Measurements from ENCODE around the gene GP1BA. TPM values are rescaled to one million over a fixed set of nuclear protein-coding genes. Genes with fewer than 3 reads are reported as not detected.

GP1BA gene
- total and polyA plus RNA-seq, 10 donors = 1.8 to 6.1 (median 2.8) TPM

DNA sequence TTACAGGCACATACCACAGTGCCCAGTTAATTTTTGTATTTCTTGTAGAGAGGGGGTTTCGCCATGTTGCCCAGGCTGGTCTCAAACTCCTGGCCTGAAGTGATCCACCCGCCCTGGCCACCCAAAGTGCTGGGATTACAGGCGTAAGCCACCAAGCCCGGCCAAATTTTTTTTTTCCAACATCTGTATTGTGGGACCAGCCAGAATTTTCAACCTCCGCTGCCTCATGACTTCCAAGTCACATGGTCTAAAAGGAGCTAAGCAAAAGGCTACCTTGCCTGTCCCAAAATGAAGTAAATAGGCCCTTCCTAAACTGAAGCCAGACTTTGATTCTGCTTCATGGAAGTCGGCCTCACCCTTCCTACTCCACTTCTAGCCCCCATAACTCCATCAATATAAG lies 39.7 kb downstream of the GP1BA start:
- peaks cover 8 to 80% (median 33%) of the 10 kb centered on the region in 6 donors for H3K4me1 ChIP-seq
- no peaks in the 10 kb centered on the region for H3K9me3 ChIP-seq
- DNase-seq = no peak
- no peak overlapping the region for H3K4me3 ChIP-seq
- WGBS, 5 donors = 92 to 97% (median 96%) methylated on average over 6 of the region's 6 CpGs
- H3K27me3 ChIP-seq (replicated peaks in 1 of 7) = no peaks in the 10 kb centered on the region
- intact Hi-C loops (cut with DNase I; ENCODE audit: low total_unique reads) = no loop called here
- no peak overlapping the region for H3K27ac ChIP-seq
- TF ChIP-seq CTCF (IDR thresholded peaks at IDR 0.05 in 8 of 11, conservative IDR thresholded peaks at IDR 0.05 in 3 of 11) (no peak), POLR2AphosphoS5 (IDR thresholded peaks at IDR 0.05) (no peak), POLR2A (IDR thresholded peaks at IDR 0.05) (no peak)
- H3K36me3 ChIP-seq = peaks cover 0 to 85% (median 53%) of the 10 kb centered on the region in 6 donors

- 93 to 96% (median 93%) methylated on average over 12 of the region's 12 CpGs for WGBS, 5 donors
- H3K9me3 ChIP-seq = no peaks in the 10 kb centered on the region
- intact Hi-C loops (cut with DNase I; ENCODE audit: low total_unique reads) = no loop called here
- H3K4me1 ChIP-seq = peaks cover 8 to 78% (median 31%) of the 10 kb centered on the region in 6 donors
- H3K27me3 ChIP-seq (replicated peaks in 1 of 7) = no peaks in the 10 kb centered on the region
- DNase-seq = no peak
- H3K27ac ChIP-seq = peak overlapping the region in 3 of 8 donors; percentile 51 to 63 (median 54)
- peaks cover 0 to 90% (median 58%) of the 10 kb centered on the region in 6 donors for H3K36me3 ChIP-seq
- TF ChIP-seq POLR2A (IDR thresholded peaks at IDR 0.05) (no peak), POLR2AphosphoS5 (IDR thresholded peaks at IDR 0.05) (peak in 2 of 3 donors; percentile 37 to 67)
- H3K4me3 ChIP-seq = no peak overlapping the region
These were observed 40.2 kb downstream of the GP1BA start for GRCh38 chr17:4972322-4972721.

DNA sequence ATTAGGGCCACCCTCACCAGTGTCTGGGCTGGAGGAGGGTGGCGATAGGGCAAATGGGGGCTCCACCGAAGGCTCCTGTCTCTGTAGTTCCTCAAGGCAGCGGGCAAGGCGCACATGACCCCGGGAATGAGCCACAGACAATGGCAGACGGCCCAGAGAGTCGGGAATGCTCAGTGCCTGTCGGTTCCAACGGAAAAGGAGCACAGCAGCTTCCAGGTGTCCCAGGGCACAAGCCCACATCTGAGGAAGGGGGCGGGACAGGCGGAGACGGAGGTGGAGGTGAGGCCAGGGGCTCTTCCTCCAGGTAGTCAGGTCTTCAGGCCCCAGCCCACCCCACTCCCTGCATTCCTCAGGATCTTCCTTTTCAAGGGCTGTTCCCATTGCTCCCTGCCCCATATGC lies 40.7 kb downstream of the GP1BA start:
- Histone ChIP-seq H3K4me3 (peak overlapping the region in 1 of 8 donors; percentile 5), H3K4me1 (peaks cover 8 to 82% (median 31%) of the 10 kb centered on the region in 6 donors), H3K9me3 (no peaks in the 10 kb centered on the region), H3K27me3 (replicated peaks in 1 of 7) (no peaks in the 10 kb centered on the region), H3K27ac (peak overlapping the region in 3 of 8 donors; percentile 51 to 63 (median 54)), H3K36me3 (peaks cover 0 to 95% (median 62%) of the 10 kb centered on the region in 6 donors)
- no peak for DNase-seq
- TF ChIP-seq CTCF (IDR thresholded peaks at IDR 0.05 in 8 of 11, conservative IDR thresholded peaks at IDR 0.05 in 3 of 11) (no peak), POLR2A (IDR thresholded peaks at IDR 0.05) (no peak), POLR2AphosphoS5 (IDR thresholded peaks at IDR 0.05) (no peak)
- intact Hi-C loops (cut with DNase I; ENCODE audit: low total_unique reads) = no loop called here
- 86 to 97% (median 90%) methylated on average over 10 to 12 of the region's 12 CpGs for WGBS, 5 donors

DNA sequence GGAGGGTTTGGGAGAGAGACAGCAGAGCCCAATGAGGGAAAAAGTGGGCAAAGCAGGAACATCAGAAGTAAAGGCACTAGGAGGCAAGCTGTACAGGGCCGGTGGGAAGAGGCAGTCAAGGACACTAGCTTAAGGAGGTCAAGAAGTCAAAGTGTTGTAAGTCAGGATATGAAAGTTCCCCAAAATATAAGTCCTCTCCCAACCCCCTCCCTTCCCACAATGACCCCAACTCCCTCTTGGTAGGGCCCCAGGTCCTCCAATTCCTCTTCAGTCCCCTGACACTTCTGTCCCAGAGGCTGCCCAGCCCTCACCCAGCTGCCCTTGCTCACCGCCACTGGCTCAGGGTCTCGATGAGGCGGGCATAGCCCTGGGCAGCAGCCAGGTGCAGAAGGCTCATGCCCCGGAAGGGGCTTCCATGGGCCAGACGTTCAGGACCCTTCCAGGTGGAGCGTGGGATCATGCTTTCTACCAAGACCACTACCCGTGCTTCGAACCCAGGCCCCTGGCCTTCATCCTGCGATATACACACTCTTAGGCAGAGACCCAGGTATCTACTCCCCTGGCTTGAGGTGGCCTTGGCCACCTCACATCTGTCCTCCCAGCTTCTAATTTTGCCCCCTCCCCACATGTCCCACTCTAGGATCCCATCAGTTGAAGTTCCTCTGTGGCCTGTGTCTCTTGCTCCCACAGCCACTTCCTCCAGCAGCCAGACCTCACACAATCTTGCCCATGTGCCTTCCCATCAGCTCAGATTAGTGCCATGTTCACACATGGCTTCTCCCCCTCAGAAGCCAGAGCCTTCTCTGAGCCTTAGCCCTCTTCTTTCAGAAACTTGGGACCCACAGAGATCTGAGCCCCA lies 41.4 kb downstream of the GP1BA start:
- Histone ChIP-seq H3K36me3 (peaks cover 0 to 100% (median 70%) of the 10 kb centered on the region in 6 donors), H3K27me3 (replicated peaks in 1 of 7) (no peaks in the 10 kb centered on the region), H3K9me3 (no peaks in the 10 kb centered on the region), H3K4me1 (peaks cover 10 to 83% (median 29%) of the 10 kb centered on the region in 6 donors), H3K27ac (peak overlapping the region in 4 of 8 donors; percentile 26 to 63 (median 52)), H3K4me3 (no peak overlapping the region)
- intact Hi-C loops (cut with DNase I; ENCODE audit: low total_unique reads) = no loop called here
- 82 to 89% (median 86%) methylated on average over 8 to 10 of the region's 10 CpGs for WGBS, 5 donors
- no peak for TF ChIP-seq POLR2A (IDR thresholded peaks at IDR 0.05)
- peak in 2 of 3 donors; percentile 46 to 62 for TF ChIP-seq POLR2AphosphoS5 (IDR thresholded peaks at IDR 0.05)
- TF ChIP-seq CTCF (IDR thresholded peaks at IDR 0.05 in 8 of 11, conservative IDR thresholded peaks at IDR 0.05 in 3 of 11) = no peak
- DNase-seq = no peak

Measured in spleen (tissue), 11 donors.